ENCODE measurements around the gene TFCP2.

Gene TFCP2

GRCh38 chr12:51071663-51072062 lies 101.3 kb downstream of the TFCP2 start:
- H3K36me3 ChIP-seq (ENCODE audit: control insufficient read depth, insufficient read depth, low read length) = no peaks in the 10 kb centered on the region
- H3K4me1 ChIP-seq = peaks cover 4% of the 10 kb centered on the region
- no peak overlapping the region for H3K4me2 ChIP-seq (ENCODE audit: low read length)
- no peak overlapping the region for H3K27ac ChIP-seq
- TF ChIP-seq CTCF (IDR thresholded peaks at IDR 0.05) = no peak
- H3K27me3 ChIP-seq (ENCODE audit: control insufficient read depth, insufficient read depth, low read length) = no peaks in the 10 kb centered on the region
- no peak overlapping the region for H2AFZ ChIP-seq
- no peaks in the 10 kb centered on the region for H3K9me3 ChIP-seq (ENCODE audit: control insufficient read depth, low read length)
- H3K9ac ChIP-seq = no peak overlapping the region
- H3K4me3 ChIP-seq (ENCODE audit: low read depth, low read length) = no peak overlapping the region
- H3K79me2 ChIP-seq = peaks cover 18% of the 10 kb centered on the region

GRCh38 chr12:51070004-51070403 lies 102.9 kb downstream of the TFCP2 start:
- Histone ChIP-seq H3K9me3 (ENCODE audit: control insufficient read depth, low read length) (no peaks in the 10 kb centered on the region), H3K27me3 (ENCODE audit: control insufficient read depth, insufficient read depth, low read length) (no peaks in the 10 kb centered on the region), H3K4me3 (ENCODE audit: low read depth, low read length) (no peak overlapping the region), H3K4me1 (no peaks in the 10 kb centered on the region), H3K36me3 (ENCODE audit: control insufficient read depth, insufficient read depth, low read length) (no peaks in the 10 kb centered on the region), H2AFZ (no peak overlapping the region), H3K9ac (no peak overlapping the region), H3K27ac (no peak overlapping the region), H3K4me2 (ENCODE audit: low read length) (no peak overlapping the region), H3K79me2 (peaks cover 11% of the 10 kb centered on the region)
- TF ChIP-seq CTCF (IDR thresholded peaks at IDR 0.05) = no peak

GRCh38 chr12:51067771-51068170 lies 105.2 kb downstream of the TFCP2 start:
- Histone ChIP-seq H3K27ac (no peak overlapping the region), H3K9ac (no peak overlapping the region), H3K27me3 (ENCODE audit: control insufficient read depth, insufficient read depth, low read length) (no peaks in the 10 kb centered on the region), H3K9me3 (ENCODE audit: control insufficient read depth, low read length) (no peaks in the 10 kb centered on the region), H3K4me1 (no peaks in the 10 kb centered on the region), H3K36me3 (ENCODE audit: control insufficient read depth, insufficient read depth, low read length) (no peaks in the 10 kb centered on the region), H3K79me2 (peaks cover 5% of the 10 kb centered on the region), H3K4me3 (ENCODE audit: low read depth, low read length) (no peak overlapping the region), H2AFZ (no peak overlapping the region), H3K4me2 (ENCODE audit: low read length) (no peak overlapping the region)
- TF ChIP-seq CTCF (IDR thresholded peaks at IDR 0.05) = no peak

GRCh38 chr12:51067229-51067628 lies 105.7 kb downstream of the TFCP2 start:
- H3K79me2 ChIP-seq = peaks cover 5% of the 10 kb centered on the region
- H3K4me3 ChIP-seq (ENCODE audit: low read depth, low read length) = no peak overlapping the region
- no peak for TF ChIP-seq CTCF (IDR thresholded peaks at IDR 0.05)
- H3K9me3 ChIP-seq (ENCODE audit: control insufficient read depth, low read length) = no peaks in the 10 kb centered on the region
- H3K9ac ChIP-seq = no peak overlapping the region
- no peak overlapping the region for H2AFZ ChIP-seq
- no peak overlapping the region for H3K4me2 ChIP-seq (ENCODE audit: low read length)
- no peaks in the 10 kb centered on the region for H3K36me3 ChIP-seq (ENCODE audit: control insufficient read depth, insufficient read depth, low read length)
- no peaks in the 10 kb centered on the region for H3K4me1 ChIP-seq
- no peak overlapping the region for H3K27ac ChIP-seq
- no peaks in the 10 kb centered on the region for H3K27me3 ChIP-seq (ENCODE audit: control insufficient read depth, insufficient read depth, low read length)

- TF ChIP-seq CTCF (IDR thresholded peaks at IDR 0.05) = no peak
- H3K4me1 ChIP-seq = no peaks in the 10 kb centered on the region
- H3K4me3 ChIP-seq (ENCODE audit: low read depth, low read length) = no peak overlapping the region
- no peaks in the 10 kb centered on the region for H3K9me3 ChIP-seq (ENCODE audit: control insufficient read depth, low read length)
- H3K79me2 ChIP-seq = no peaks in the 10 kb centered on the region
- H3K4me2 ChIP-seq (ENCODE audit: low read length) = no peak overlapping the region
- no peak overlapping the region for H3K27ac ChIP-seq
- no peaks in the 10 kb centered on the region for H3K27me3 ChIP-seq (ENCODE audit: control insufficient read depth, insufficient read depth, low read length)
- no peaks in the 10 kb centered on the region for H3K36me3 ChIP-seq (ENCODE audit: control insufficient read depth, insufficient read depth, low read length)
- no peak overlapping the region for H3K9ac ChIP-seq
- H2AFZ ChIP-seq = no peak overlapping the region
Observed at GRCh38 chr12:51065530-51065929, 107.4 kb downstream of the TFCP2 start.
